GM18511 (cell line): ENCODE measurements around the gene PRDM15.

Experiments
- ATAC-seq: cut with Tn5 transposase; IDR thresholded peaks from one replicate; pipeline ENCODE4 v1.9.1; 2021; ENCODE audit warnings: mild to moderate bottlenecking, moderate library complexity; ENCODE audit not compliant: unreplicated experiment

The PRDM15 gene

GRCh38 chr21:41865002-41865777 lies 14.0 kb downstream of the PRDM15 start:
- peak; percentile 66 for ATAC-seq

GRCh38 chr21:41864311-41865001 lies 14.7 kb downstream of the PRDM15 start:
- ATAC-seq: no peak

- ATAC-seq: no peak
Observed at GRCh38 chr21:41863439-41863740, 15.8 kb downstream of the PRDM15 start.

DNA sequence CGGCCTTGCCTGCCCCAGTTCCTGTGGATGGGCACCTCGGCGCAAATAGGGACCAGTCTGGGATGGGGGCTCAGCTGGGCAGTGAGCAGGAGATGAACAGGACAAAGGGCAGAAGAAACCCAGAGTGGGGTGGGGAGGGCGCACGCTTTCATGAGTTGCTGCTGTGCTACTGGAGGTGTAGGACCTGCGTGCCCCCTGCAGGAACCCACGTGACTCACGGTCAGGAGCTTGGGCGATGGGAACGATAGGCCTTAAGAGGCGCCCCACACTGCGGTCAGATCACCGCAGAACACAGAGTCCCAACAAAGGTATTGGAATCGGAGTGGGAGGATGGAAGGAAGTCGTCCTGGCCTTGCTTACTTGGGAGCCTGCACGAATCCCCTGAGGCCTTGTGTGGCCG lies 17.2 kb downstream of the PRDM15 start:
- no peak for ATAC-seq

DNA sequence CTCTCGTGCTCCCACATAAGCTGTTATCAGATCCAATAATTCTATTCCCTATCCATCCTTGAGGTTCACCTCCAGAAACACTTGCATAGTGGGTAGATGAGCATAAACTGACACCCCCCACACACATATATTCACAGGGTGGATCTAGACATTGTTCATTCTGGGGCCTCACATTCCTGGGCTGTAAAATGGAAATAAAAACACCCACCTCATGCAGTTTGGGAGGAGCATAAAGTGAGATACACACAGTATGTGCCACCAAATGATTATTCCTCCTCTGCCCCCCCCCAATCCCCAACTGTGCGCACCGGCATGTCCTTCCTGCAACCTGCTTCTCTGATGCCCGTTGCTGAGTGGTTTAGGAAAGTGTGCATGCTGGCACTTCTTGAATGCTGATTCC lies 17.9 kb downstream of the PRDM15 start:
- ATAC-seq: no peak

- no peak for ATAC-seq
Observed at GRCh38 chr21:41859297-41859980, 19.7 kb downstream of the PRDM15 start.

DNA sequence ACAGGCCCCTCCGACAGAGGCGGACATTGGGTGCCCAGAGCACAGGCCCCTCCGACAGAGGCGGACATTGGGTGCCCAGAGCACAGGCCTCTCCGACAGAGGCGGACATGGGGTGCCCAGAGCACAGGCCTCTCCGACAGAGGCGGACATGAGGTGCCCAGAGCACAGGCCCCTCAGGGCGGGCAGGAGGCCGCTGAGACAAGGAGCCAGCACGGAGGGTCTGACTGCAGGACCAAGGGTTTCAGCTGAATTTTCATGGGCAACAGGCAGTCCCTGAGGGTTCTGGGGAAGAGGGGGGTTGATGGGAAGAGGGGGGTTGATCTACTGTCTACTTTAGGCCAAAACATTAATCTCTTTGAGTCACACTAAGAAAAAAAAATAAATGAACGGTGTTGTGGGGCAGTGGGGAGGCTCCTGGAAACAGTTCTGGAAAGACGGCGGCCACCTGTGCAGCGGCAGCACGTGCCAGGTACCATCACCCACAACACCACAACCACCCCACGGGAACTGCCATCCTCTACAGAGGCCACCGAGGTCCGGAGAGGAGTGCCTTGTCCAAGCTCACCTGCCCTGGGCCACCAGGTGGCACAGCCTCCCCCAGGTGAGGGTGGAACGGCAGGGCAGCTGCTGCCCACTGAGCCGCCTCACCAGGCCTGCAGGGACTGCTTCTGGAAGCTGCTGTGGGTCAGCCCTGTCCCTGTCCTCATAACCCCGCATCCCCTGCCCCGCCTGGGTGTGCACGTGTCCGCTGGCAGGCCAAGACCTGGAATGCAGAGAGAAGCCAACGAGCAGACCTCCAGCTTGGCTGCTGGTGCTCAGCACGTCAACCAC lies 20.5 kb downstream of the PRDM15 start:
- no peak for ATAC-seq

- no peak for ATAC-seq
Observed at GRCh38 chr21:41857771-41858300, 21.3 kb downstream of the PRDM15 start.

DNA sequence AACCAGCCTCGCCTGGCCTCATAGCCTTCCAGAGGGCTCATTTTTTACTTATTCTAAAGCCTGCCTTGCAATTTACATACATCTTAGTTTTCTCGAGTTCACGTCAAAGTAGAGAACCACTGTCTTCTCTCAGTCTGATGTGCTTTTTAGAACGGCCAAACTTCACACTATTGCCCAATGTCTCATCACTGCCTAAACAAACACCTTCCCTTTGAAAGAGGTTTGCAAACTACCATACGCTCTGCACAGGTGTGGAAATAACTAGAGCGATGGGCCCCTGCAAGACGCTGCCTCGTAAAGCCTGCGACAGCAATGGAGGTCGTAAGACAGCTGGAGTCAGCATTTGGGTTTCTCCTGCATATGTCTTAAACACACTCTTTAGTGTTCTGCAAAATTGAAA lies 22.6 kb downstream of the PRDM15 start:
- no peak for ATAC-seq

DNA sequence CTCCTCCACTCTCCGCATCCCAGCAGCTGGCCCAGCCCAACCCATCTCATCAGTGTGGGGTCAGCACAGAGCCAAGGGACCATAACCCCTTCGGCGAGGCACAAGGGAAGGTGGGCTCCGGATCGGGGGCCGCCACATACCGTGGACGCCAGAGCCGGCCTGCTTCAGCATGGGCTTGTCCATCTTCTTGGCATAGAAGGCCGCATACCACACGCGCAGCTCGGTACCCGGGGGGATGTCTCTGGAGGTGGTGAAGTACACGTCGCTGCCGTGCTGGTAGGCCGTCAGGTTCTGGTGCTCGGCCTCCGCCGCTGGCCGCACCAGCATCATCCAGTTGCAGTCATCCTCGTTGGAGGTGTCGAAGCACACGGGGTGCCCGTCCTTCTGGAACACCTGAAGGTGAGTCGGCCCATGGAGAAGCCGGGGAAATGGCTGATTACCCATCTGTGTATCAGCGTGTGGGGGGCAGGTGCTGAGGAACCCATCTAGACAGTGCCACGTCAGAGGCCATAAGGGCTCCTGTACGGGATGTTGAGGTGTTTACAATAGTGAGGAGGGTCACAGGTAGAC lies 24.6 kb downstream of the PRDM15 start:
- ATAC-seq: no peak

DNA sequence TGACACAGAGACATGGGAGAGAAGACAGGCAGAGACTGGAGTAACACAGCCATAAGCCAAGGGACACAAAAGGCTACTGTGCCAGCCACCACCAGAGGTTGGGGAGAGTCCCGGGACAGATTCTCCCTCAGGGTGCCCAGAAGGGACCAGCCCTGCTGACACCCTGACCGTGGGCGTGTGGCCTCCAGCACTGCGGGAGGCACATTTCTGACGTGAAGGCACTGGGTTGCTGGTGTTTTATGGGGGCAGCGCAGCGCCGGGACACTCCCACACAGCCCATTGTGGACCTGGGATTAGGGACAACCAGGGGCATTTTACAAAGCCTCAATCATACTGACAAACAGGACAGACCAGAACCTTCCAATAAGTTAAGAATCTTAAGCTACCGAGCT lies 26.2 kb downstream of the PRDM15 start:
- ATAC-seq: no peak

DNA sequence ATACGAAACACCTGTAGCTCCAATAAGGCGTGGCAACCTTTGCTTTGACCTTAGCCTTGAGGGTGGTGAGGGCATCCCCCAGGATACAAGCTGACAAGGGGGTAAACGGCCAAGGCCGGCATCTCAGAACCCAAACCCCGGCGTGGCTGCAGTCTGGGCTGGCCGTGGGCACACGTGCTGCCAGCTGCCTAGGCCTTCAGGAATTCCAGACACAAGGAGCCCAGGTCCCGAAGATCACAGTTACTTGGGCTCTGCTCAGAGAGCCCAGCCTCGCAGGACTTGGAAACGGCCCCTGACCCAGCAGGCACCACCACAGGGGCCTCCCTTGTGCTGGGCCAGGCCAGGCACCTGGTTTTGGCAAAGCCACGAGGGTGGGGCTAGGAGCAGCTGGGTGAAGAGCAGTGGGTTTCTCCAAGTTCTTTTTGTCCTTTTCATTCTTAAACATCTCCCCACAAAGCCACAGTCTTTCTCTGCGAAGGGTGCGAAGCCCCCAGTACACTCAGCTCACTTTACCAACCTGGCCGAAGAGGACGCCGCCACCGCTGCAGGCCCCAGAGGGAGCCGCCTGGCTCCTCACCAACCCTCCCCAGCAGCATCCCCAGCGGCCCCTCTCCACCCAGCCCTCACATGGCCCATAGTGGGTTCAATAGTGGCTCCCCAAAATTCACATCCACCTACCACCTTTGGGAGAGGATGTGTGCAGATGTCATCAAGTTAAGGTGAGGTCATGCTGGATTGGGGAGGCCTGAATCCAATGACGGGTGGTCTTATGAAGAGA lies 26.8 kb downstream of the PRDM15 start:
- no peak for ATAC-seq

DNA sequence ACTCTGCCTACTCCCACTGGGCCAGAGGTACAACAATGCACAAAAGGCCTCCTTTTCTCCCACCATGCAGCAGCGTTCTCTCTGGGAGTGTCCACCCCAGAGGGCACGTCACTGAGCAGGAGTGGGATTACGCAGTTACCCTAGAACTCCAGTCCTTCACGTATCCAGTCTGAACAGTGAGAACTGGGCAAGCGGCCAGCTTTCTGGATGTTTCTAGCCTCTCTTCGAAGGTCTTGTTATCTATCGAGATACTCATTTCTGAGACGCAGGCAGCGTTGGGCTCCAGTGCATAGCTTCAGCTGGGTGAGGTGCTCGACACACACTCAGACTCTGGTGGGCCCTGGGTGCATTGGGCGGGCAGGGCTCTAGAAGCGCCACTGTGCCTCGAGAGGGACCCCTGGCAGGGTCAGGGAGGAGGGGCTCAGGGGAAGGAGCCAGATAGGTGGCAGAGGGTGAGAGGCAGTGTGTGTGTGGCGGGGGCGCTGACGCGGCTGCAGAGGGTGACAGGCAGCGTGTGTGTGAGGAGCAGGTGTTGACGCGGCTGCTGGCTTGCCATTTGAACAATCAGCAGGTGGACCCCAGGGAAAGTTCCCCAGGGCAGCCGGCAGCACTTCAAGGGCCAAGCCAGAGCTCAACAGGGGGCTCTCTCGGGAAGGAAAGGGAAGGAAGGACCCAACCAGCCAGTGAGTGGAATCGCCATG lies 27.9 kb downstream of the PRDM15 start:
- no peak for ATAC-seq

- ATAC-seq: no peak
Observed at GRCh38 chr21:41850085-41850484, 29.1 kb downstream of the PRDM15 start.

- ATAC-seq: no peak
Observed at GRCh38 chr21:41848958-41849580, 30.1 kb downstream of the PRDM15 start.

DNA sequence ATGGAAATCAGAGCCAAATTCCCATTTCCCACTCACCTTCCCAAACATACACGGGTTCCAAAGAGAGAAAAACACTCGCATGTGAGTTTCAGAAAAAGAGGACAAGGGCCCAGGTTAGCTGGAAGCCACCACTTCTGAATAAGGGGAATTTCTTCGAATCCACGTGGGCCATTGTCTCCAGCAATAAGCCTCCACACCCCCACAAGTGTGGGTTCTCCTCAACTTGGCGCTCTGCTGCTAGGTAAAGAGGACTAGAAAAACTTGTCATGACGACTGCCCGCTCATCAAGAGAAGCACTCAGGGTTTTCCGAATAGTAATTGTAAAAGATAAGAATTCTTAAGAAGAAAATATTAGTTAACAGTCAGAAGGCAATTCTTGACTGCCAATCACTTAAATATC lies 30.6 kb downstream of the PRDM15 start:
- no peak for ATAC-seq

- no peak for ATAC-seq
Observed at GRCh38 chr21:41847066-41847804, 31.9 kb downstream of the PRDM15 start.

GRCh38 chr21:41846536-41846935 lies 32.6 kb downstream of the PRDM15 start:
- no peak for ATAC-seq
